ENCODE data around the gene OR2V1.

DNA sequence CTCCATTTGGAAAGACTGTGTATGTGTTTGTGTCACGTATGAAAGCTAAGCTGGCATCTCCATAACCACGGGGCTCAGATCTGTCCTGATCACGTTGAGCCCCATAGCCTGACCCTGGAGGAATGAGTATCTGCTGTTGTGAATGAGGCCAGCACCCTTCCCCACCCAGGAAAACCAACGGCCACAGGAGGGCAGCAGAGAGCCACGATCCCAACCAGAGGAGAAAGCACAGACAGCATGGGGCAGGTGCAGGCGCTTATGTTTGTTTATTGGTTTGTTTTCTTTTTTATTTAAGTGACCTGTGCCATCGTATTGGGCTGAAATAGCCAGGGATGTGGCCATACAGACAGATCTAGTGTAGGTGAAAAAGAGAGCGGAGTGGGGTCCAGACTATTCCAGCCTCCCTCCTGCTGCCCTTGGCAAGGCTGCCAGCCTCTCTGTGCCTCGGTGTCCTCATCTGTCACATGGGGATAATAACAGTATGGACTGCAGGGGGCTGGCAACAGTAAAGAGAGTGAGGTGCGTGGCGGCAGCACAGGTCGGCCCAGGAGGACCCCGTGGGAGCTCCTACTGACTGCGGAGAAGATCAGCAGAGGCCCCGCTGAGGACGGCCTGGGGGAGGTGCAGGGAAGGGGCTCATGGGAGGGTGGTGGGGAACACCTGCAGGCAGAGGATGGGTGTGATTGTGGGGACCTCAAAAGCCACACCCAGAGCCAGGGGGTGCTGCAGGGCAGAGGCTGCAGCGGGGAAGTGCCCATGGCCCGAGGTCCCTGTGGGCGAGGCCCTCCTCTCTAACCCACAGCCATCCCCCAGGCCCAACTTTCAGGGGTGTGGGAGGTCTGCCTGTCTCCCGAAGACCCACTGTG lies 28.6 kb upstream of the OR2V1 start:
- TF ChIP-seq, protein P1, sequence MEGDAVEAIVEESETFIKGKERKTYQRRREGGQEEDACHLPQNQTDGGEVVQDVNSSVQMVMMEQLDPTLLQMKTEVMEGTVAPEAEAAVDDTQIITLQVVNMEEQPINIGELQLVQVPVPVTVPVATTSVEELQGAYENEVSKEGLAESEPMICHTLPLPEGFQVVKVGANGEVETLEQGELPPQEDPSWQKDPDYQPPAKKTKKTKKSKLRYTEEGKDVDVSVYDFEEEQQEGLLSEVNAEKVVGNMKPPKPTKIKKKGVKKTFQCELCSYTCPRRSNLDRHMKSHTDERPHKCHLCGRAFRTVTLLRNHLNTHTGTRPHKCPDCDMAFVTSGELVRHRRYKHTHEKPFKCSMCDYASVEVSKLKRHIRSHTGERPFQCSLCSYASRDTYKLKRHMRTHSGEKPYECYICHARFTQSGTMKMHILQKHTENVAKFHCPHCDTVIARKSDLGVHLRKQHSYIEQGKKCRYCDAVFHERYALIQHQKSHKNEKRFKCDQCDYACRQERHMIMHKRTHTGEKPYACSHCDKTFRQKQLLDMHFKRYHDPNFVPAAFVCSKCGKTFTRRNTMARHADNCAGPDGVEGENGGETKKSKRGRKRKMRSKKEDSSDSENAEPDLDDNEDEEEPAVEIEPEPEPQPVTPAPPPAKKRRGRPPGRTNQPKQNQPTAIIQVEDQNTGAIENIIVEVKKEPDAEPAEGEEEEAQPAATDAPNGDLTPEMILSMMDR (IDR thresholded peaks at IDR 0.05) = peak; percentile 94
- no peak for TF ChIP-seq EZH2 (IDR thresholded peaks at IDR 0.05)
- TF ChIP-seq EZH2phosphoT487 (IDR thresholded peaks at IDR 0.05) = no peak
